GM12878 (cell line): Measurements from ENCODE around the gene CEND1. TPM values are rescaled to one million over a fixed set of nuclear protein-coding genes. Genes with fewer than 3 reads are reported as not detected.

Source experiments
- ATAC-seq: fragments of 200-7000 bp; cut with Tn5 transposase; 3 replicates; pipeline ENCODE4 v1.9.1; 2020; ENCODE audit warnings: mild to moderate bottlenecking, moderate library complexity
- BruUV-seq: library from RNA; stranded (reverse); fragments of 400-500 nt; replicated peaks from 2 replicates; lab custom pipeline; 2021; lab: Mats Ljungman, UMichigan
- CTCF ChIA-PET: fragments of 300-600 bp; sonication (Branson Sonifier 250); formaldehyde crosslinking; extraction: SDS; loops from one replicate; lab custom pipeline; 2021; ENCODE audit warnings: inconsistent platforms; lab: Yijun Ruan, JAX
- POLR2A ChIA-PET: fragments of 350-600 bp; formaldehyde crosslinking; extraction: SDS; loops from one replicate; lab custom pipeline; 2021; ENCODE audit warnings: inconsistent platforms; lab: Charles Lee
- RAD21 ChIA-PET: fragments of 300-600 bp; sonication (Branson Sonifier 250); formaldehyde crosslinking; loops from one replicate; lab custom pipeline; 2023; ENCODE audit warnings: antibody characterized with exemption; ENCODE audit not compliant: unreplicated experiment; lab: Charles Lee
- SMC1A ChIA-PET: fragments of 300-600 bp; sonication (Branson Sonifier 250); formaldehyde crosslinking; loops from one replicate; lab custom pipeline; 2023; ENCODE audit not compliant: unreplicated experiment, uncharacterized antibody; lab: Charles Lee
- DNase-seq: peaks from one replicate; pipeline ENCODE4 v3.0.0-alpha.2; 2011; ENCODE audit warnings: low read depth, low spot score
- FAIRE-seq: peaks from 3 replicates; lab custom pipeline; 2011; peaks lifted over from hg19 to GRCh38; lab: Jason Lieb, UNC
- H2AFZ ChIP-seq: 2 replicates; pipeline ENCODE4 v1.6.0; 2011; ENCODE audit warnings: low read depth, low read length, control low read depth; ENCODE audit not compliant: control insufficient read depth
- H3K27ac ChIP-seq: 2 replicates; pipeline ENCODE4 v1.5.1; 2011; ENCODE audit warnings: control low read depth; ENCODE audit not compliant: control insufficient read depth, insufficient read depth
- H3K27me3 ChIP-seq, 2 experiments: replicated peaks in 1 of 2; 2 replicates each; pipeline versions ENCODE4 v1.6.0 to v1.6.1; 2011; ENCODE audit warnings: low read length in 1 of 2; ENCODE audit not compliant: control insufficient read depth in 2 of 2, insufficient read depth in 2 of 2
- H3K36me3 ChIP-seq, 2 experiments: 2 replicates each; pipeline ENCODE4 v1.5.1; 2011; ENCODE audit warnings: low read length in 1 of 2; ENCODE audit not compliant: control insufficient read depth in 2 of 2, insufficient read depth in 2 of 2
- H3K4me1 ChIP-seq: 2 replicates; pipeline ENCODE4 v1.6.1; 2011; ENCODE audit warnings: mild to moderate bottlenecking, low read length, moderate library complexity, mixed read lengths; ENCODE audit not compliant: control insufficient read depth, insufficient read depth
- H3K4me2 ChIP-seq: 2 replicates; pipeline ENCODE4 v1.6.0; 2011; ENCODE audit warnings: control low read depth; ENCODE audit not compliant: control insufficient read depth, insufficient read depth
- H3K4me3 ChIP-seq: fragments of 200-600 bp; sonication (generic); 2 replicates; pipeline ENCODE4 v1.5.1; 2016
- H3K79me2 ChIP-seq: 2 replicates; pipeline ENCODE4 v1.6.0; 2011; ENCODE audit warnings: low read length; ENCODE audit not compliant: control insufficient read depth, insufficient read depth
- H3K9ac ChIP-seq: 2 replicates; pipeline ENCODE4 v1.8.0; 2011; ENCODE audit warnings: low read length, control low read depth, mixed read lengths; ENCODE audit not compliant: control insufficient read depth, insufficient read depth
- H3K9me3 ChIP-seq: replicated peaks from 3 replicates; pipeline ENCODE4 v1.5.1; 2011; ENCODE audit warnings: mild to moderate bottlenecking, low read length; ENCODE audit not compliant: control insufficient read depth, insufficient read depth
- H4K20me1 ChIP-seq: 2 replicates; pipeline ENCODE4 v1.6.0; 2011; ENCODE audit not compliant: control insufficient read depth, insufficient read depth
- BHLHE40 ChIP-seq, 2 experiments: fragments of 450-650 bp in 1 of 2; IDR thresholded peaks; 2 replicates each; pipeline ENCODE4 v1.6.1; 2011 to 2017; ENCODE audit warnings: low read depth in 2 of 2, borderline replicate concordance in 1 of 2, improper control_type of control experiment in 1 of 2, low read length in 1 of 2, mild to moderate bottlenecking in 1 of 2
- IRF4 ChIP-seq: IDR thresholded peaks from 2 replicates; pipeline ENCODE4 v1.6.1; 2011; ENCODE audit warnings: low read depth, low read length
- KDM1A ChIP-seq: fragments of 200-600 bp; sonication (generic); IDR thresholded peaks from 2 replicates; pipeline ENCODE4 v1.6.1; 2016; ENCODE audit warnings: borderline replicate concordance
- MEF2B ChIP-seq: fragments of 450-650 bp; IDR thresholded peaks from 2 replicates; pipeline ENCODE4 v1.6.1; 2018; ENCODE audit warnings: mild to moderate bottlenecking, moderate library complexity; ENCODE audit not compliant: partially characterized antibody, poor library complexity, severe bottlenecking
- MYB ChIP-seq: fragments of 150-350 bp; IDR thresholded peaks from 2 replicates; pipeline ENCODE4 v1.6.1; 2014; ENCODE audit warnings: mild to moderate bottlenecking, low read depth, low read length, borderline replicate concordance
- NBN ChIP-seq: fragments of 450-650 bp; IDR thresholded peaks from 2 replicates; pipeline ENCODE4 v1.6.1; 2016
- NFYB ChIP-seq: IDR thresholded peaks from 2 replicates; pipeline ENCODE4 v1.6.1; 2011; ENCODE audit warnings: low read depth, mild to moderate bottlenecking, low read length, improper control_type of control experiment, moderate library complexity; ENCODE audit not compliant: insufficient read depth
- PAX8 ChIP-seq: fragments of 450-650 bp; IDR thresholded peaks from 2 replicates; pipeline ENCODE4 v1.6.1; 2017; ENCODE audit warnings: mild to moderate bottlenecking, moderate library complexity
- RAD21 ChIP-seq: IDR thresholded peaks from 2 replicates; pipeline ENCODE4 v1.6.1; 2011; ENCODE audit warnings: mild to moderate bottlenecking, low read depth, low read length, moderate library complexity; ENCODE audit not compliant: insufficient read depth
- SIX5 ChIP-seq: IDR thresholded peaks from 2 replicates; pipeline ENCODE4 v1.6.1; 2011; ENCODE audit warnings: mild to moderate bottlenecking, low read depth, low read length, moderate library complexity; ENCODE audit not compliant: severe bottlenecking
- SPI1 ChIP-seq: IDR thresholded peaks from 2 replicates; pipeline ENCODE4 v1.6.1; 2011; ENCODE audit warnings: low read depth, mild to moderate bottlenecking, low read length, moderate library complexity, borderline replicate concordance; ENCODE audit not compliant: insufficient read depth
- SREBF2 ChIP-seq: IDR thresholded peaks from 2 replicates; pipeline ENCODE4 v1.6.1; 2012; ENCODE audit warnings: mild to moderate bottlenecking, low read length
- ZSCAN29 ChIP-seq: fragments of 450-650 bp; IDR thresholded peaks from 2 replicates; pipeline ENCODE4 v1.6.1; 2017; ENCODE audit warnings: mild to moderate bottlenecking, moderate library complexity
- WGBS: methylation state at CpG from one replicate; pipeline ENCODE4 v1.1.6; 2016; ENCODE audit warnings: low lambda C conversion rate; ENCODE audit not compliant: insufficient replicate concordance, insufficient coverage; ENCODE audit errors: missing lambda C conversion rate; 5-methylcytosine and 5-hydroxymethylcytosine counted together
- in situ Hi-C: fragments of 300-500 bp; cut with MboI; formaldehyde crosslinking; loops from 9 replicates; pipeline ENCODE4 v1.14.3; 2018; ENCODE audit warnings: mixed read lengths
- intact Hi-C: fragments of 100-400 bp; cut with micrococcal nuclease; formaldehyde crosslinking; loops from one replicate; pipeline ENCODE4 v1.14.2; 2022; ENCODE audit not compliant: unreplicated experiment
- polyA plus RNA-seq, 11 experiments: library from polyadenylated mRNA; depleted of rRNA in 4 of 11; unstranded in 6 of 11; stranded (reverse) in 5 of 11; fragments of >200 nt; fragmentation: Nextera tagmentation in 4 of 11; fragmentation: Illumina TruSeq in 1 of 11; extraction: Ambion mirVana in 4 of 11; extraction: Trizol in 1 of 11; gene quantifications; 1 replicate in 1 of 11; 2 replicates in 10 of 11; pipeline versions ENCODE4 v1.2.1 to v1.2.3, GENCODE V29; 2011 to 2016; ENCODE audit warnings: inconsistent platforms in 2 of 11, missing spikeins in 2 of 11, low read depth in 1 of 11
- total RNA-seq, 4 experiments: library from RNA; depleted of rRNA in 3 of 4; stranded (reverse); fragments of >200 nt in 3 of 4; fragmentation: Illumina TruSeq in 1 of 4; extraction: Trizol in 1 of 4; gene quantifications; 2 replicates each; pipeline versions ENCODE4 v1.2.1 to v1.2.3, GENCODE V29; 2013 to 2021
- TF ChIP-seq, protein P1 (sequence below): IDR thresholded peaks from 2 replicates; pipeline ENCODE4 v1.6.1; 2012; ENCODE audit warnings: low read depth, low read length, improper control_type of control experiment
- TF ChIP-seq, protein P2 (sequence below): fragments of 450-650 bp; IDR thresholded peaks from 2 replicates; pipeline ENCODE4 v1.6.1; 2014; ENCODE audit warnings: mild to moderate bottlenecking

The CEND1 gene
- total and polyA plus RNA-seq, 10 of the 15 experiments (the other 5 are each of a cell fraction or from before 2014, with no cell fraction given): 0.31 to 13.6 (median 7.2) TPM; not detected in 1

DNA sequence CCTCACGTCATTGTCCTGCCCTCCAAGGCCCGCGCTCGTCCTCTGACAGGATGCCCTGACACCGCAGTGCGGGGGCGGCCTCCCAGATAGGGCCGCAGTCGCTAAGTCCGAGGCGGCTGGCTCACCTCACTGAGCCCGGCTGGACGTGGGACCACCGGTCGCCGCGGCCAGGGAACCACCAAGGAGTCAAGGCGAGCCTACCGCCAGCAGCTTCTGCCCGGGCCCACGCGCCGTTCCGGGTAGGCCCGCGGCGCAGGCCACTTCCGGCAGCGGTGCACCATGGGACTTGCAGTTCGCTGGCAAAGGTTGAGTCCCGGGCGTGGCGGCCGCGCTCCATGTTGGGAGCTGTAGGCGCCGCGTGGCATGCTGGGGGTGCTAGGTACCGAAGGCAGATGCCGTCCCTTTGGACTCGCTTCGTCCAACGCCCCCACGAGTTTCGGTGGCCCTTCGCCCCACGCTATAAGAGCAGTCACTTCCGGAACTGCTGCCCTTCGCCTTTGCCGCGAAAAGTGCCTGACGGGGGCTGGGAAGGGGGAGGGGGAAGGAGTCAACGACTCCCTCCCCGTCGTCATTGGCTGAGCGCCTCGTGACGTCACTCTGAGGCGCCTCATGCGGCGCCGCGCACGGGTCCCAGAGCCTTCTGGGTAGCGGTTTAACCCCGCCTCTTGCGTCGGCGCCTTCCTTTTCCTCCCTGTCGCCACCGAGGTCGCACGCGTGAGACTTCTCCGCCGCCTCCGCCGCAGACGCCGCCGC, 19.6 kb upstream of the CEND1 start, which contains the start of gene RPLP2 (continued):
- peak; percentile 93 for TF ChIP-seq NFYB
- TF ChIP-seq ZSCAN29: no peak
- no peak for TF ChIP-seq KDM1A
- TF ChIP-seq MYB: no peak
- TF ChIP-seq MEF2B: no peak
- no peak for TF ChIP-seq SREBF2
- TF ChIP-seq, protein P1, sequence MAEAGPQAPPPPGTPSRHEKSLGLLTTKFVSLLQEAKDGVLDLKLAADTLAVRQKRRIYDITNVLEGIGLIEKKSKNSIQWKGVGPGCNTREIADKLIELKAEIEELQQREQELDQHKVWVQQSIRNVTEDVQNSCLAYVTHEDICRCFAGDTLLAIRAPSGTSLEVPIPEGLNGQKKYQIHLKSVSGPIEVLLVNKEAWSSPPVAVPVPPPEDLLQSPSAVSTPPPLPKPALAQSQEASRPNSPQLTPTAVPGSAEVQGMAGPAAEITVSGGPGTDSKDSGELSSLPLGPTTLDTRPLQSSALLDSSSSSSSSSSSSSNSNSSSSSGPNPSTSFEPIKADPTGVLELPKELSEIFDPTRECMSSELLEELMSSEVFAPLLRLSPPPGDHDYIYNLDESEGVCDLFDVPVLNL: 0 out of 2 replicates have a peak, but pooled peaks have one; percentile 12
- no peak for TF ChIP-seq PAX8

DNA sequence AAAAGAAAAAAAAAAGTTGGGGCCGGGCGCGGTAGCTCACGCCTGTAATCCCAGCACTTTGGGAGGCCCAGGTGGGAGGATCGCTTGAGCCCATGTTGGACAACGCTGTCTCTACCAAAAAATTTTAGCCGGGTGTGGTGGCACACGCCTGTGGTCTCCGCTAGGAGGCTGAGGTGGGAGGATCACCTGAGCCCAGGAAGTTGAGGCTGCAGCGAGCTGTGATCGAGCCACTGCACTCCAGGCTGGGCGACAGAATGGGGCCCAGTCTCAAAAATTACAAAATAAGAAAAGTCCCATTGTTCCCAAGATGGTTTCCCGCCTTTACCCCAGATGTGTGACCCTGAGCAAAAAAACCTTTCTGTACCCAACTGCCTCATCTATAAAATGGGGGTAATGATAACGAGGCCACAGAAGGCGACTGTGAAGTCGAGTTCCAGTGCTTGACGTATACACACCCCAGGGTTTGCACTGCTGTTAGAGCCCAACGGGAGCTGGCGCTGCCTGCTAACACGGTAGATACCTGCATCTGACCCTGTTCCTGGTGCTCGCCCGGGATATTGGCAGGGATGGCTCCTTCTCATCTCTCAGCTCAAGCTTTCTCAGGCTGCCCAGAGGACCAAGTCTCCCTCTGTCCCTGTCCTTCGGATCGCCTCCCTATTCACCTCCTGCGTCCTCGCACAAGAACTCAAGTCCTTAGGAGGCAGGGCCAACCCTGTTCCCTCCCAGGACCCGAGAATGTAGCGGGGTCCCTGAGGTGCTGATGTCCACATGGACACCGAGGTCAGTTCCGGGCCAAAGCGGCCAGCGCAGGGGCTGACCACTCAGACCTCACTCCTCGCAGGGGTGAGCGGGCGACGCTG, 18.8 kb upstream of the CEND1 start:
- ATAC-seq: peak; percentile 26
- BruUV-seq: TSS peak; percentile 88
- Histone ChIP-seq H2AFZ (peak overlapping the region; percentile 100), H3K4me2 (peak overlapping the region; percentile 88), H3K27ac (peak overlapping the region; percentile 99), H3K9ac (peak overlapping the region; percentile 98), H3K4me1 (peaks cover 16% of the 10 kb centered on the region), H4K20me1 (peaks cover 5% of the 10 kb centered on the region; the same call in 1 of the 2 replicates), H3K9me3 (no peaks in the 10 kb centered on the region), H3K27me3 (no peaks in the 10 kb centered on the region), H3K4me3 (peak overlapping the region; percentile 98), H3K36me3 (peaks cover 8 to 24% of the 10 kb centered on the region in 2 experiments; a peak in 3 of 4 replicates), H3K79me2 (peaks cover 48% of the 10 kb centered on the region)
- ChIA-PET POLR2A (interaction anchor here (0.8 to 3.3 kb wide), 8 partner anchors 10 to 362 kb away, joined by 3 to 32 read pairs (median 6); partner anchors contain the start of genes CD151, DEAF1, PNPLA2 and TMEM80), SMC1A (interaction anchor here (1.9 kb wide), 1 partner anchor 10 kb away, joined by 5 read pairs; the partner anchor contains the start of gene PNPLA2), CTCF (interaction anchor here (1.2 kb wide), 1 partner anchor 36 kb away, joined by 3 read pairs; no protein-coding TSS in a partner anchor), RAD21 (interaction anchor here (1.1 to 1.7 kb wide), 4 partner anchors 11 to 38 kb away, joined by 3 to 13 read pairs (median 6); partner anchors contain the start of genes PNPLA2 and TSPAN4)
- WGBS: under 1% methylated on average over 32 of the region's 36 CpGs
- FAIRE-seq: no peak
- in situ Hi-C loops (loop anchor here (25.0 kb wide), 1 partner anchor 1579 kb away; the partner anchor contains the start of gene CD81), intact Hi-C loops (loop anchor here (1.0 kb wide), 1 partner anchor 11 kb away; no protein-coding TSS in a partner anchor)
- no peak for DNase-seq
- TF ChIP-seq BHLHE40 (IDR thresholded peaks at IDR 0.05; ENCODE audit: borderline replicate concordance in 1 of 2, low read depth in 2 of 2, low read length in 1 of 2) (peak; percentile 16 to 64; a peak in 1 of 4 replicates), NBN (0 out of 2 replicates have a peak, but pooled peaks have one; percentile 15), SIX5 (no peak), SPI1 (no peak), RAD21 (no peak), IRF4 (no peak)
- TF ChIP-seq, protein P2, sequence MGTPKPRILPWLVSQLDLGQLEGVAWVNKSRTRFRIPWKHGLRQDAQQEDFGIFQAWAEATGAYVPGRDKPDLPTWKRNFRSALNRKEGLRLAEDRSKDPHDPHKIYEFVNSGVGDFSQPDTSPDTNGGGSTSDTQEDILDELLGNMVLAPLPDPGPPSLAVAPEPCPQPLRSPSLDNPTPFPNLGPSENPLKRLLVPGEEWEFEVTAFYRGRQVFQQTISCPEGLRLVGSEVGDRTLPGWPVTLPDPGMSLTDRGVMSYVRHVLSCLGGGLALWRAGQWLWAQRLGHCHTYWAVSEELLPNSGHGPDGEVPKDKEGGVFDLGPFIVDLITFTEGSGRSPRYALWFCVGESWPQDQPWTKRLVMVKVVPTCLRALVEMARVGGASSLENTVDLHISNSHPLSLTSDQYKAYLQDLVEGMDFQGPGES: 0 out of 2 replicates have a peak, but pooled peaks have one; percentile 10
